ENCODE data around the gene GAREM1.
"Not testable (repeated sequence)": the region's sequence is repeated elsewhere in the genome, so short reads cannot be mapped to it uniquely, and the experiment has no call there.

Gene GAREM1

DNA sequence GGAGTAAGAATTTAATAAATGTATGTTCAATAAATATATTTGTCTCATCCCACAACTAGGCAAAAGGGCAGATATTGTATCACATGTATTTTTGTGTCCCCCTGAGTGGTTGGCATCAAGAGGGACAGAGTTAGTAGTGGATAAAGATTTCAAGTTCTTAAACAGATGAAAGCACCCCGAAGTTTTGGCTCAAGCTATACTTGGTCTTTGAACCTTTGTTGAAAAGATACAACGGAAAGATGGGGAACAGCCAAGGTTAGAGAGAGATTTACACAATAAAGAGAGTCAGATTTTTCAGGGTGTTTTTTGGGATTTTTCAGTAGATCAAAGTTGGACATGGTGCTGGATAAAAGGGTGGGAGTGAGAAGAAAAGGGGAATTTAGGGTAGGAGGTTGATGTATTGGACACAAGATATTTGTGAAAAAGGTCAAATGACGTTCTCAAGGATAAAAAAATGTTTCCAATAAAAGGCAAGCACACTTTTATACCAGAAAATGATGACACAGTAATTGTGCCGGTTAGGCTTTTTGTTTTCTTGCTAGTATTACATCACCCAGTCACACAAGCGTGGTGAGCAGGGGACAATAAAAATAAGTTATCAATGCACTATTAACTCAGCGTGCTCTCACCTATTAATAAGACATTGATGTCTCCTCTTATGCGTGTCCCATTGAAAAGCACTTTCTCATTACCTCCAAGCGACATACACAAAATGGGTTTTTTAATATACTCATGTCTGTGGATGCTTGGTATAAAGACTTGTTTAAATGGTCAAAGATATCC is 221.3 kb downstream of the GAREM1 start:
- FAIRE-seq, result no peak

DNA sequence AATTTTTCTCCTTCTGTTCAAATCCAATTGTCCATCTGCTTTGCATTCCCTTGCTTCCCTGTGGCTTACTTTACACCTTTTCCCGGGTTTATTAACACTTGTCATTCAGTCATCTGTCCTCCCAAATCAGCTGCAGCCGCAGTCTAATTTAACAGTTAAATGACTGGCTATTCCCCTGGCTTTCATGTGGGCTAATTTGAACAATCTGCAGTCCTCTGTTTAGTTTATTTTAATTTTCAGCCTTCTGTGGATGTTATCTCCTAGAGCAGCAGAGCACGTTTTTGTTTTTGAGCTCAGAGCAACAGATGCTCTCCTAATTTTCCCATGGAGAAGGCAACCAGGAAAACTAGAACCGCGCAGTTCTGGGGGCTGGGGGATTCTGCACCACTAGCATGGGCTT is 225.8 kb downstream of the GAREM1 start:
- FAIRE-seq, result no peak

GRCh38 chr18:32243358-32243757 is 227.3 kb downstream of the GAREM1 start:
- FAIRE-seq, result no peak

GRCh38 chr18:32242395-32242794 is 228.3 kb downstream of the GAREM1 start:
- no peak for FAIRE-seq

DNA sequence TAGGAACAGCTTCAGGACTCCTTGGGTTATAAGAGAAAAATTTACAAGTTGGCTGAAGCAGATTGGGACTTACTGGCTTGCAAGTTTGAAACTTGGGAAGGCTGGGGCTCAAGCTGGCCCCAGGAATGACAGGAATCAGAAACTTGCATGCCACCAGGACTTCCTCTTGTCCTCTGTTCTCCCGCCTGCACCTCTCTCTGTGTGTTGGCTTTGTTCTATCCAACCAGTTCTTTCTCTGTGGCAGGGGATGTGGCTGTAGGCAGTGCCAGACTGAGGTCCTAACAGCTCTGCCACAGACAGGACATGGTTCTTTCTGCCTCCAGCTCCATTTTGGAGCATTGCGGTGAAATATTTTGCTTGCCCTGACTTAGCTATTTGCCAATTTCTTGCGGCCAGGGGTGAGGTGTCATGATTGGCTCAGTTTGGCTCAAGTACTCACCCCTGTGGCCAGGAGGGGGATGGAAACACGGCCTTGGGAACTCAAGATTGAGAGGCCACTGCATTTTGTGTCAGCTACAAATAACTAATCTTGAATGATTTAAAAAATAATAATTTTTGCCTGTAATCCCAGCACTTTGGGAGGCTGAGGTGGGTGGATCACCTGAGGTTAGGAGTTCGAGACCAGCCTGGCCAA is 231.9 kb downstream of the GAREM1 start:
- no peak for FAIRE-seq

- no peak for FAIRE-seq
Observed at GRCh38 chr18:32237049-32237448, 233.6 kb downstream of the GAREM1 start.

DNA sequence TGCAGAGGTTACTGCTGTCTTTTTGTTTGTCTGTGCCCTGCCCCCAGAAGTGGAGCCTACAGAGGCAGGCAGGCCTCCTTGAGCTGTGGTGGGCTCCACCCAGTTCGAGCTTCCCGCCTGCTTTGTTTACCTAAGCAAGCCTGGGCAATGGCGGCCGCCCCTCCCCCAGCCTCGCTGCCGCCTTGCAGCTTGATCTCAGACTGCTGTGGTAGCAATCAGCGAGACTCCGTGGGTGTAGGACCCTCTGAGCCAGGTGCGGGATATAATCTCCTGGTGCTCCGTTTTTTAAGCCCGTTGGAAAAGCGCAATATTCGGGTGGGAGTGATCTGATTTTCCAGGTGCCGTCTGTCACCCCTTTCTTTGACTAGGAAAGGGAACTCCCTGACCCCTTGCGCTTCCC is 237.3 kb downstream of the GAREM1 start:
- FAIRE-seq, result not testable (repeated sequence)

DNA sequence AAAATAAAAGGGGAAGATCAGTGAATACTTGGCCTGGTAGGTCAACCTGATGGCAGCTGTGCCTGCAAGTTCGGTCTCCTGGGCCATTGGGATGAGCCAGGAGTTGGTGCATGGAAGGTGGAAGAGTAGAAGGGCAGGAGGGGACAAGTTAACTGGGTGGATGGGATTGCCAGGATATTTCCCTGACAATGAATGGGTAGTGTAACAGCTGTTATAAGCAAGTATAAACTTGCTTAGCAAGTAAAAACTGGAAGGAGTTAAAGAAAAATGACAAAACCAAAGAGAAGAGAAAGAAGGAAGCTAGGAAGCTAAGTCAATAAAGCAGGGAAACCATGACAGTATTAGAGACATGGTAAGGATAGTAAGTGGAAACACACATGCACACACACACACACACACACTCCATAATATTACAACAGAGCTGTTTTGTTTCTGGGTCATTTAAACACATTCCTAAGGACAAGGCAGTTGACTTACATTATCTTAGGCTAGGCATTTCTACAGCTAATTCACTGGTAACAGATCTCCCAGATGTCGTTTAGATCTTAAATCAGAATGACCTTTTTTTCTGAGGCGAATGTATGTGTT is 251.2 kb downstream of the GAREM1 start:
- no peak for FAIRE-seq

DNA sequence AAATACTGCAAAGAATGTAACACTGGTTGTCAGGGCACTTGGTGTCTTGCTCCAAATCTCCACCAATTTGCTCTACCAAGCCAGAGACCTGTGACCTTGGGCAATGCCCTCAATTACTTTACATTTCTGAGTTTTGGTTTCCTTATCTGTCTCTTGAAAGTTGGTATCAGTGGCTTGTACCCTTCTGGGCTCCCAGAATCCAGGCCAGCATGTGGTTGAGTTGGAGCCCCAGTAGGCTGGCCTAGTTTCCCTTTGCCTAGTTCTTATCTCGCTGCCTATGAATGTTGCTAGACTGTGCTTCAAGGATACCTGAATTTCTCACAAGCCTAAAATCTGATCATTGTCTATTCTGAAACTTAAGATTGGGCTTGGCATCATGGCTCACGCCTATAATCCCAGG is 254.3 kb downstream of the GAREM1 start:
- no peak for FAIRE-seq

DNA sequence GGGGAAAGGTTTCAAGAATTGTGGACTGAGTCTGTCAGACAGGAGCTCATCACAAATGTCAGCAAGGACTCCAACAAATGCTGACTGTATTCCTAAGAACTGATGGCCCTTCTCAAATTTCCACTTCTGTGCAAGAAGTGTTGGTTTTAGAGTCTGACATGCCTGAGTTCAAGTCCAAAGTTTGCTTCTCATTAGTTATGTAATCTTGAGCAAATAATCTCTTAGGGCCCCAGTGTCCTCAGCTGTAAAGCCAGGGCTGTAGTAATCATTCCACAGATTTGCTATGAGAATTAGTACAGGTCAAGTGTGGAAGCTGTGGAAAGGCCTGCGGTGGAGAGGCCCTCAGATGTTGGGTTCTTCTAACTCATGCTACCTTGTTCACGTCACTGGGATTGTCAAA is 257.0 kb downstream of the GAREM1 start:
- FAIRE-seq, result no peak
